DMS53 treated with DMSO at 0.1 percent for 48 hours (cell line): Measurements from ENCODE around the gene SBSN.

Experiments used
- DNase-seq: peaks from one replicate; lab custom pipeline; 2025; ENCODE audit not compliant: unreplicated experiment; lab: John Stamatoyannopoulos, UW

Gene SBSN

DNA sequence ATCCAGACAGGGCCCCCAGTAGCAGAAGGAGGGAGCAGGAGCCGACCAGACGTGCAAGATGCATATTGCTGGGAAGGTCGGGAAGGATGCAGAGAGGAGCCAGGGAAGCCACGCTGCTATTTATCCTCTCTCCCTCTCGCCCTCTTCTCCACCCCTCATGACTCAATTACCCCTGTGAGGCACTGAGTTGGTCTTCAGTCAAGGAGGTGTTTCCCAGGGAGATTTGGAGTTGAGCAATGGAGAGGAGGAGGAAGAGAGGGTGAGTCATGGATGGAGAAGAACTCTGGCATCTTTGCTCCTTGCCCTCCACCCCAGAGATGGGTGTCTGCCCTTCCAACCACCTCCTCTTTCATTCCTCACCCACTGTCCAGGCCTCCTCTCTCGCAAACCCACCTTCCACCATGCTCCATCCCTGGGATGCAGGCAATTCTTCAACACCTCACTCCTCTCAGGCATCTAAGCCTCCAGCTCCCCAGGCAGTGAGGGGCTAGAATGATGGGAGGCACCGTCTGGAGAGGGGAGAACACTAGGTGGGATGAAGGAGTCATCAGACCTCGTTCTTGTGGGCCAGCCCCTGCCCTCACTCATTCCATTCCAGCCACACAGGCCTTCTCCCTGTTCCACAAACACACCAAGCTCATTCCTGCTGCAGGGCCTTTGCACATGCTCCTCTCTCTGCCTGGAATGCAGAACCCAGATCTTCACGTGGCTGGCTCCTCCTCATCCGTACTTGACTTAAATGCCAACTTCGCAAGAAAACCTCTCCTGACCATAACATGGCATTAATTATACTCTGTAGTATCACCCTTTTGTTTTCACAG is at the start of gene SBSN:
Gene SBSN, minus strand, starts transcription at position 94 of the 821 bp plus-strand sequence. Its CDS starts 30 bp downstream, at position 64.
- DNase-seq = no peak

DNA sequence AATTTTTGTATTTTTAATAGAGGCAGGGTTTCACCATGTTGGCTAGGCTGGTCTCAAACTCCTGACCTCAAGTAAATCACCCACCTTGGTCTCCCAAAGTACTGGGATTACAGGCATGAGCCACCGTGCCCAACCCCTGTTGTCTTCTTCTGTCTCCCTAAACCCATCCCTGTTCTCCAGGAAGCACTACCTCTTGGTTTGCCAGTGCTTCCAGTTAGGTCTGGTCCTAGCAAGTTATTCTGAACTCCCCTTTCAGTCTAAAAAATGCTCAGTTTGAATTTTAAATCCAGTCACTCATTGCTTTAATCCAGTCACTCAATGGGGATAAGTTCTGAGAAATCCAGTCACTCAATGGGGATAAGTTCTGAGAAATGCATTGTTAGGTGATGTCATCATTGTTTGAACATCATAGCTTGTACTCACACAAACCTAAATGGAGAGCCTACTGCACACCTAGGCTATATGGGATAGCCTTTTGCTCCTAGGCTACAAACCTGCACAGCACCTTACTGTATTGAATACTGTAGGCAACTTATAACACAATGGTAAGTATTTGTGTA is 43.4 kb upstream of the SBSN start:
- no peak for DNase-seq

GRCh38 chr19:35569281-35569781 is 41.2 kb upstream of the SBSN start:
- DNase-seq = no peak

DNA sequence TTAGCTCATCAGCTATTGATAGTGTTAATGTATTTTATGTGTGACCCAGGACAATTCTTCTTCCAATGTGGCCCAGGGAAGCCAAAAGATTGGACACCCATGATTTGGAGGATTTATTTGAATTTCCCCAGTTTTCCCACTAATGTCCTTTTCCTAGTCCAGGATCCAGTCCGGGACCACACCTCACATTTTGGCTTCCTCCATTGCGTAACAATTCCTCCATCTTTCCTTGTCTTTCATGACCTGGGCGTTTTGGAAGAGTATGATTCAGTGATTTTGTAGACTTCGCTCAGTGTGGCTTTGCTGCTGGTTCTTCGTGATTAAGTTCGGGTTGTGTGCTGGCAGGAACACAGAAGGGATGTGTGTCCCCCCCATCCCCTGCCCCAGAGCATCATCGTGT is 38.6 kb upstream of the SBSN start:
- DNase-seq = no peak

- DNase-seq = no peak
These were observed 37.1 kb upstream of the SBSN start for GRCh38 chr19:35565016-35565856.

DNA sequence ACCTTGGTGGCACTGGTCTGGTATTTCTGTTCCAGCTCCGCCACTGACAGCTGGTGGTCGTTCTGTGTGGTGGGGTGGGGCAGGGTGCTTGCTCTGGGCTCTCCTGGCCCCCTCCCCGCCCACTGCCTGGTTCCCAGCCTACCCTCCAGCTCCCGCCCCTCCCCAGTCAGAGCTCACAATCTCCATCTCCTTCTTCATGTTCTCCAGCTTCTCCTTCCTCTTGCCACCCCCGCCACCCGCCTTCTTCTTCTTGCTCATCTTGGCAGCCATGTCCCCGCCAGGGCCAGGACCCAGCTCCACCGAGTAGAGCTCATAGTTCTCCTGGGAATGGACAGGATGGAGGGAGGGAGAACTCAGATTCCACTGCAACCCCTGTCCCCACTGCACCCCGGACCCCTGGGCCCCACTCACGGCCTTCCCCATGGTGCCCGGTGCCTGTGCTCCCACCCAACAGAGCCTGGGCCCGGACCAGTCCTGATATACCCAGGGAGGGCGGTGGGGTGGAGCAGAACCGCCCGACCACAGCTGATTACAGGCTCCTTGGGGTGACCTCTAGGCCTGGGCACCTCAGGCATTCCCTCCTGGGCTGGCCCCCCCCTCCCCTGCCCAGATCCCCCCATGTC is 35.2 kb upstream of the SBSN start, which contains the start of gene ATP4A:
Gene ATP4A, minus strand, starts transcription at position 452 of the 623 bp plus-strand sequence. Its CDS starts 29 bp downstream, at position 423.
- no peak for DNase-seq

- DNase-seq = no peak
These were observed 34.7 kb upstream of the SBSN start for GRCh38 chr19:35562776-35563175.

DNA sequence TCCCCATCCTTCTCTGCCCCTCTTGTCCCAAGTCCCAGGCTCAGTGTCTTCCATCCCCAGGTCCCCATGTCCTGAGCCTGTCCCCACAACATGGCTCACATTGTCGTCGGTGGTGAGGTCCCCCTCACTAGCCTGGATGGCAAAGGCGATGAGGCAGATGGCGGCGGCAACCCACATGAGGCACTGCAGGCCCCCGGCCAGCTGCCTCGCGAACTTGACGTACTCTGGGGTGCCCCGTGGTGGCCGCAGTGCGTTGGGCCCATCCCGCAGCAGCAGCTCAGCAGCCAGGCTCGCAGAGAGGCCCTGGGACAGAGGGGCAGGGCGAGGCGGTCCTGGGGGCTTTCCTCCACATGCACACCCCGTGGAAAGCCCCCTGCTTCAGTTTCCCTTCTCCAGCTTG is 34.2 kb upstream of the SBSN start:
- no peak for DNase-seq

- DNase-seq = no peak
These were observed 33.3 kb upstream of the SBSN start for GRCh38 chr19:35561436-35561835.

DNA sequence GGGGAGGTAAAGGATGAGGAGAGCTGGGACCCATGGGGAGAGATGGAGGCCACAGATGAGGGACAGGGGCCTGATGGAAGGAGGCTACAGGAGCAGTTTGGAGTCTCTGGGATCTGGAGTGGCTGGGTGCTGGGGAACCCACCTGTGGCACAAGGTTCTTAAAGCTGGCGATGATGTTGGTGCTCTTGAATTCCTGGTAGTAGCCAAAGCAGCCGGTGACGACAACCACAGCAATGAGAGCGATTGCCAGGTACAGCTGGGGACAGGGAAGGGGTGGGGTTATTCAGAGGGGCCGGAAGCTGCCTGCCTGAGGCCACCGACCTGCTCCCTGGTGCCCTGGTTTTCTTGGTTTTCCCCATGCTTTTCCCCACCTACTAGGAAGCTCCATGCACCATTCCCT is 32.6 kb upstream of the SBSN start:
- no peak for DNase-seq

DNA sequence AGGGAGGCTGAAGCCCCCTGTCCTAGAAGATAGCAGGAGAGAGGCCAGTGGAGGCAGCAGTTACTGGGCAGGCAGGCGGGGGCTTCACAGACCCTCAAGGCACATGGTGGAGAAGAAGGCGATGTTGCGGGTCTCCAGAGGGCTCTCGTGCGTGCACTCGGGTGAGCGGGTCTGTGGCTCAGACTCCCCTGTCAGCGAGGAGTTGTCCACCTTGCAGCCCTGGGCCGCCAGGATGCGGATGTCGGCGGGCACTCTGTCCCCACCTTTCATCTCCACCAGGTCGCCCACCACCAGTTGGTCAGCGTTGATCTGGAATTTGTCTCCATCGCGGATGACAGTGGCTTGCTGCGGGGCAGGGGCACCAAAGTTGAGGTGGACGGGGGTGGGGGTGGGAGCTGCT is 32.2 kb upstream of the SBSN start:
- no peak for DNase-seq

GRCh38 chr19:35559781-35560180 is 31.7 kb upstream of the SBSN start:
- DNase-seq = no peak

- no peak for DNase-seq
These were observed 31.2 kb upstream of the SBSN start for GRCh38 chr19:35559281-35559659.

DNA sequence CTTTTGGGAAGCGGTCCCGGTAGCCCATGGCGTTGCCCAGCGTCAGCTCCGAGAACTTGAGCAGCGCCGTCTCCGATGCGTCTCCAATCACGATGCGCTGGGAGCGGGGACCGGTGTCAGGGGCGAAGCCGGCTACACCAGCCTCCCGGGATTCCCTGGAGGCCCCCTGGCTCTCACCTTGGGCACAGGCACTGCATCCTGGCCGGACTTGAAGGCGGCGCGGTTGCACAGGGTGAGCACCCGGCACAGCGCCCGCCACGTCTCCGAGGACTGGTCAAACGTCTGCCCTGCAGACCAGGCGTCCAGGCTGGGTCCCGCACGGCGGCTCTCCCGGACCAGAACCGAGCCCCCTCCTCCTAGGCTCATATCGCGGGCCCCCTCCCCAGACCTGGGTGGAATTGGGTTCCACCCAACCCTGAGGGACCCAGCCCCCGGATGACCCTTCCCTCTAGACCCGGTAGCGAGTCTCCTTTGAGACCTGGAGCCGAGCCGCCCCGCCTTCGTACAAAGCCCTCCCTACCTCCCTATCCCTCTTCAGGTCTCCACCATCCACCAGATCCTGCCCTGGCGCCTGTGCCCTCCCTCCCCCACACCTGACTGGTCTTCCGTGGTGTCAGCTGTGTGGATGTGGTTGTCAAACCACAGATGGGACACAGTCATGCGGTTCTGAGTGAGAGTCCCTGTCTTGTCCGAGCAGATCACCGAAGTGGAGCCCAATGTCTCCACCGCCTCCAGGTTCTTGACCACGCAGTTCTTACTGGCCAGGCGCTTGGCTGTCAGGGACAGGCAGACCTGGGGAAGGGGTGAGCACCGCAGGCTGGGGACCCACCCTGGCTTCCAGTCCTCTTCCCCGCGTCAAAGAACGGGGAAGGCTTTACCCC is 30.5 kb upstream of the SBSN start:
- no peak for DNase-seq

- peak; percentile 33 for DNase-seq
These were observed 29.7 kb upstream of the SBSN start for GRCh38 chr19:35557539-35558399.

- no peak for DNase-seq
These were observed 28.9 kb upstream of the SBSN start for GRCh38 chr19:35556846-35557538.

DNA sequence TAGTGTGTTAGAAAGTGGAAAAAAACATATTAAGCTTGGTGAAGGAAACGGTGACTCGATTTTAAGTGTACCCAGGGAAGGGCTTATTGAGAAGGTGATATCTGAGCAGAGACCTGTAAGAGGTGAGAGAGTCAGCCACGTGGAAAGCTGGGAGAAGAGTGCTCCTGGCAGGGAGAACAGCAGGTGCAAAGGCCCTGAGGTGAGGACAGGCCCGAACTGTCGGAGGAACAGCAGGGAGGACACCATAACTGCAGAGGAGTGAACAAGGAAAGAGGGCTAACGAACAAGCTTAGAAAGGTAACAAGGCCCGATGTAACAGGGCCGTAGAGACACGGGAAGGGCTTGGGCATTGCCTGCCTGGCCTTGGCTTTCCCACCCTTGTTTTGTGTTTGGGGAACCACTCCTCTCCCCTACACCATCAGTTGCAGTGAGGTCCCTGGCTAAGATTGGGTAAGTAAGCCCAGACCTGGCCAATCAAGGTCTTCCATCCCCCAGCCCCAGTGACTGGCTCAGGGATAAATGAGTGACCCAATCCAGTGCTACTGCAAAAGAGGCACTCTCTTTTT is 28.0 kb upstream of the SBSN start:
- DNase-seq = no peak

- DNase-seq = no peak
These were observed 27.3 kb upstream of the SBSN start for GRCh38 chr19:35555301-35556005.
